HEK293 (cell line): ENCODE data around the gene PPARGC1A.

Experiments
- CTCF ChIA-PET: fragments of 350-600 bp; formaldehyde crosslinking; extraction: SDS; loops from one replicate; lab custom pipeline; 2021; ENCODE audit warnings: antibody characterized with exemption; lab: Yijun Ruan, JAX
- POLR2A ChIA-PET: fragments of 300-600 bp; formaldehyde crosslinking; extraction: SDS; loops from one replicate; lab custom pipeline; 2020; ENCODE audit warnings: antibody characterized with exemption, inconsistent platforms; lab: Yijun Ruan, JAX
- H3K27ac ChIP-seq: fragments of 200-500 bp; sonication (Bioruptor generic); 2 replicates; pipeline ENCODE4 v1.5.1; 2014; ENCODE audit warnings: low read depth, low read length, control low read depth, inconsistent platforms; ENCODE audit errors: extremely low read depth
- H3K36me3 ChIP-seq, 2 experiments: fragments of 200-500 bp in 1 of 2; sonication (Bioruptor generic) in 1 of 2; 1 replicate in 1 of 2; 2 replicates in 1 of 2; pipeline ENCODE4 v1.5.1; 2014 to 2017; ENCODE audit warnings: inconsistent platforms in 2 of 2, low read length in 2 of 2; ENCODE audit not compliant: control insufficient read depth in 2 of 2, insufficient read depth in 1 of 2
- H3K4me1 ChIP-seq: fragments of 200-500 bp; sonication (Bioruptor generic); 2 replicates; pipeline ENCODE4 v1.5.1; 2014; ENCODE audit warnings: mild to moderate bottlenecking, low read length, inconsistent platforms; ENCODE audit not compliant: control insufficient read depth, insufficient read depth
- H3K4me3 ChIP-seq: 2 replicates; pipeline ENCODE4 v1.5.1; 2011; ENCODE audit warnings: low read depth, mild to moderate bottlenecking, control low read depth, low read length, moderate library complexity
- H3K9me3 ChIP-seq: fragments of 200-500 bp; sonication (Bioruptor generic); 2 replicates; pipeline ENCODE4 v1.5.1; 2014; ENCODE audit warnings: low read depth, low read length, inconsistent platforms; ENCODE audit not compliant: control insufficient read depth, insufficient read depth
- BCL11B ChIP-seq: fragments of 450-650 bp; formaldehyde crosslinking; IDR thresholded peaks from 2 replicates; pipeline ENCODE4 v1.5.1; 2016; ENCODE audit warnings: low read depth, missing biosample characterization, missing genetic modification characterization
- FEZF1 ChIP-seq: fragments of 450-650 bp; formaldehyde crosslinking; IDR thresholded peaks from 2 replicates; pipeline ENCODE4 v1.5.1; 2016; ENCODE audit warnings: missing biosample characterization, missing genetic modification characterization
- GLIS1 ChIP-seq: fragments of 450-650 bp; formaldehyde crosslinking; IDR thresholded peaks from 2 replicates; pipeline ENCODE4 v1.5.1; 2016; ENCODE audit warnings: missing biosample characterization, missing genetic modification characterization
- GLIS2 ChIP-seq: fragments of 450-650 bp; formaldehyde crosslinking; IDR thresholded peaks from 2 replicates; pipeline ENCODE4 v1.5.1; 2016; ENCODE audit warnings: missing biosample characterization, missing genetic modification characterization
- KLF16 ChIP-seq: fragments of 450-650 bp; formaldehyde crosslinking; IDR thresholded peaks from 2 replicates; pipeline ENCODE4 v1.5.1; 2017; ENCODE audit warnings: missing biosample characterization, missing genetic modification characterization
- ZNF140 ChIP-seq: fragments of 450-650 bp; formaldehyde crosslinking; IDR thresholded peaks from 2 replicates; pipeline ENCODE4 v1.5.1; 2016; ENCODE audit warnings: missing biosample characterization, missing genetic modification characterization
- ZNF18 ChIP-seq: fragments of 450-650 bp; formaldehyde crosslinking; IDR thresholded peaks from 2 replicates; pipeline ENCODE4 v1.5.1; 2016; ENCODE audit warnings: missing biosample characterization, missing genetic modification characterization
- ZNF292 ChIP-seq: fragments of 450-650 bp; formaldehyde crosslinking; IDR thresholded peaks from 2 replicates; pipeline ENCODE4 v1.5.1; 2016; ENCODE audit warnings: low read depth, missing biosample characterization, missing genetic modification characterization, borderline replicate concordance
- ZNF530 ChIP-seq: fragments of 450-650 bp; formaldehyde crosslinking; IDR thresholded peaks from 2 replicates; pipeline ENCODE4 v1.5.1; 2016; ENCODE audit warnings: low read depth, missing biosample characterization, missing genetic modification characterization
- TF ChIP-seq, protein P1 (sequence below): fragments of 450-650 bp; formaldehyde crosslinking; IDR thresholded peaks from 2 replicates; pipeline ENCODE4; 2016; ENCODE audit warnings: missing biosample characterization, missing genetic modification characterization
- TF ChIP-seq, protein P2 (sequence below): fragments of 450-650 bp; formaldehyde crosslinking; IDR thresholded peaks from 2 replicates; pipeline ENCODE4 v1.5.1; 2016; ENCODE audit warnings: missing biosample characterization, missing genetic modification characterization

PPARGC1A gene

GRCh38 chr4:23929248-23929647, 39.4 kb upstream of the PPARGC1A start:
- Histone ChIP-seq H3K36me3 (no peaks in the 10 kb centered on the region), H3K4me1 (no peaks in the 10 kb centered on the region), H3K9me3 (no peaks in the 10 kb centered on the region), H3K27ac (no peak overlapping the region), H3K4me3 (no peak overlapping the region)
- ChIA-PET POLR2A (interaction anchor here (0.6 kb wide), 1 partner anchor 45 kb away, joined by 3 read pairs; no protein-coding TSS in a partner anchor), CTCF (no interaction called here)
- TF ChIP-seq GLIS2 (no peak), ZNF18 (peak; percentile 73)

GRCh38 chr4:23924556-23924955, 34.7 kb upstream of the PPARGC1A start:
- ChIA-PET CTCF (no interaction called here), POLR2A (no interaction called here)
- no peaks in the 10 kb centered on the region for H3K36me3 ChIP-seq
- H3K27ac ChIP-seq: no peak overlapping the region
- H3K9me3 ChIP-seq: no peaks in the 10 kb centered on the region
- no peaks in the 10 kb centered on the region for H3K4me1 ChIP-seq
- TF ChIP-seq ZNF140 (tag by site-specific recombination): no peak
- TF ChIP-seq, protein P1, sequence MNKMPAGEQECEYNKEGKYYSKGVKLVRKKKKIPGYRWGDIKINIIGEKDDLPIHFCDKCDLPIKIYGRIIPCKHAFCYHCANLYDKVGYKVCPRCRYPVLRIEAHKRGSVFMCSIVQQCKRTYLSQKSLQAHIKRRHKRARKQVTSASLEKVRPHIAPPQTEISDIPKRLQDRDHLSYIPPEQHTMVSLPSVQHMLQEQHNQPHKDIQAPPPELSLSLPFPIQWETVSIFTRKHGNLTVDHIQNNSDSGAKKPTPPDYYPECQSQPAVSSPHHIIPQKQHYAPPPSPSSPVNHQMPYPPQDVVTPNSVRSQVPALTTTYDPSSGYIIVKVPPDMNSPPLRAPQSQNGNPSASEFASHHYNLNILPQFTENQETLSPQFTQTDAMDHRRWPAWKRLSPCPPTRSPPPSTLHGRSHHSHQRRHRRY: no peak
- H3K4me3 ChIP-seq: no peak overlapping the region

DNA sequence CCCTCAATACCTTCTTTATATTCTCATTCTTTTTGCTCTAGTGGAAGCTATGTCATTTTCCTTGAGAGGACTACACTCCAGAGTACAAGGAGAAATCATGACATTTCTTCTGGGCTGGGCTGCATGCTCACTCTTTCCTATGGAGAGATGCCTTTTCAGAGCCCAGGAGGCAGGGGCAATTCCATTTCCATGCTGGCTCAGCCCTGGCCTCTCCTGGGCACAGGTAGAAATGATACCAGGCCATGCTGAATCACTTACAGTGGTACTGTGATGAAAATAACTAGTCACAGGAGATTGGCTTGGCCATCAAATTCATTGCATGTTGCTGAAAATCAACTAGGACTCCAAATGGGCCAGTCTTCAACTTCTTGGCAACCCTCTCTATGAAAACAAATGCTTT, 34.0 kb upstream of the PPARGC1A start:
- no peak overlapping the region for H3K4me3 ChIP-seq
- no peaks in the 10 kb centered on the region for H3K4me1 ChIP-seq
- CTCF ChIA-PET: interaction anchor here (0.7 kb wide), 1 partner anchor 195 kb away, joined by 4 read pairs; no protein-coding TSS in a partner anchor
- no peak for TF ChIP-seq ZNF292 (tag by site-specific recombination)
- no peak for TF ChIP-seq FEZF1 (tag by site-specific recombination)
- TF ChIP-seq, protein P2, sequence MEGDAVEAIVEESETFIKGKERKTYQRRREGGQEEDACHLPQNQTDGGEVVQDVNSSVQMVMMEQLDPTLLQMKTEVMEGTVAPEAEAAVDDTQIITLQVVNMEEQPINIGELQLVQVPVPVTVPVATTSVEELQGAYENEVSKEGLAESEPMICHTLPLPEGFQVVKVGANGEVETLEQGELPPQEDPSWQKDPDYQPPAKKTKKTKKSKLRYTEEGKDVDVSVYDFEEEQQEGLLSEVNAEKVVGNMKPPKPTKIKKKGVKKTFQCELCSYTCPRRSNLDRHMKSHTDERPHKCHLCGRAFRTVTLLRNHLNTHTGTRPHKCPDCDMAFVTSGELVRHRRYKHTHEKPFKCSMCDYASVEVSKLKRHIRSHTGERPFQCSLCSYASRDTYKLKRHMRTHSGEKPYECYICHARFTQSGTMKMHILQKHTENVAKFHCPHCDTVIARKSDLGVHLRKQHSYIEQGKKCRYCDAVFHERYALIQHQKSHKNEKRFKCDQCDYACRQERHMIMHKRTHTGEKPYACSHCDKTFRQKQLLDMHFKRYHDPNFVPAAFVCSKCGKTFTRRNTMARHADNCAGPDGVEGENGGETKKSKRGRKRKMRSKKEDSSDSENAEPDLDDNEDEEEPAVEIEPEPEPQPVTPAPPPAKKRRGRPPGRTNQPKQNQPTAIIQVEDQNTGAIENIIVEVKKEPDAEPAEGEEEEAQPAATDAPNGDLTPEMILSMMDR: peak; percentile 26; the same call in 1 of the 2 replicates
- no peak for TF ChIP-seq GLIS1 (tag by site-specific recombination)
- no peak for TF ChIP-seq KLF16 (tag by site-specific recombination)
- TF ChIP-seq, all 188 proteins: peak for 1
- no peak overlapping the region for H3K27ac ChIP-seq
- POLR2A ChIA-PET: no interaction called here
- no peaks in the 10 kb centered on the region for H3K36me3 ChIP-seq
- H3K9me3 ChIP-seq: no peaks in the 10 kb centered on the region

GRCh38 chr4:23923141-23923540, 33.3 kb upstream of the PPARGC1A start:
- no peaks in the 10 kb centered on the region for H3K36me3 ChIP-seq
- H3K4me1 ChIP-seq: no peaks in the 10 kb centered on the region
- CTCF ChIA-PET: interaction anchor here (0.7 kb wide), 1 partner anchor 28 kb away, joined by 4 read pairs; no protein-coding TSS in a partner anchor
- no peak for TF ChIP-seq BCL11B (tag by site-specific recombination)
- TF ChIP-seq ZNF530 (tag by site-specific recombination): no peak
- TF ChIP-seq, all 188 proteins: peak for 0
- H3K9me3 ChIP-seq: no peaks in the 10 kb centered on the region
- POLR2A ChIA-PET: no interaction called here
- no peak overlapping the region for H3K27ac ChIP-seq
- H3K4me3 ChIP-seq: no peak overlapping the region
